Upper lobe of left lung (tissue), 6 donors: Measurements from ENCODE around the gene ZNFX1. TPM values are rescaled to one million over a fixed set of nuclear protein-coding genes. Genes with fewer than 3 reads are reported as not detected.

Experiments
- ATAC-seq, 2 donors: fragments of 200-7000 bp; cut with Tn5 transposase; one replicate each; pipeline ENCODE4 v1.9.1; 2022; ENCODE audit warnings: mild to moderate bottlenecking in 2 of 2, moderate library complexity in 2 of 2; ENCODE audit not compliant: low FRiP score in 2 of 2
- DNase-seq, 2 donors: peaks; one replicate each; pipeline ENCODE4 v3.0.0-alpha.2; 2019 to 2020
- H3K27ac ChIP-seq, 4 donors: fragments of 200-600 bp; sonication (generic); one replicate each; pipeline ENCODE4 v1.5.1; 2016 to 2019
- H3K27me3 ChIP-seq, 4 donors: fragments of 200-600 bp; sonication (generic); one replicate each; pipeline ENCODE4 v1.5.1; 2017 to 2019
- H3K36me3 ChIP-seq, 4 donors: fragments of 200-600 bp; sonication (generic); one replicate each; pipeline ENCODE4 v1.5.1; 2016 to 2019
- H3K4me1 ChIP-seq, 4 donors: fragments of 200-600 bp; sonication (generic); one replicate each; pipeline ENCODE4 v1.5.1; 2018 to 2019
- H3K4me3 ChIP-seq, 4 donors: fragments of 200-600 bp; sonication (generic); one replicate each; pipeline ENCODE4 v1.5.1; 2017 to 2019; ENCODE audit warnings: mild to moderate bottlenecking in 2 of 4, moderate library complexity in 1 of 4
- H3K9me3 ChIP-seq, 4 donors: fragments of 200-600 bp; sonication (generic); one replicate each; pipeline ENCODE4 v1.5.1; 2018 to 2019
- CTCF ChIP-seq, 6 experiments: fragments of 450-650 bp in 4 of 6; fragments of 200-600 bp in 2 of 6; sonication (generic) in 2 of 6; IDR thresholded peaks; one replicate each; pipeline ENCODE4 v1.5.1; 2016 to 2019; ENCODE audit warnings: antibody characterized with exemption in 6 of 6
- EP300 ChIP-seq, 4 donors: sonication (generic); formaldehyde crosslinking; IDR thresholded peaks; one replicate each; pipeline ENCODE4 v1.5.1; 2017; ENCODE audit warnings: antibody characterized with exemption in 4 of 4, control low read depth in 2 of 4
- POLR2A ChIP-seq, 4 donors: fragments of 450-650 bp; IDR thresholded peaks; one replicate each; pipeline ENCODE4 v1.5.1; 2016 to 2017; ENCODE audit warnings: antibody characterized with exemption in 4 of 4, mild to moderate bottlenecking in 2 of 4
- POLR2AphosphoS5 ChIP-seq, 2 donors: sonication (generic); formaldehyde crosslinking; IDR thresholded peaks; one replicate each; pipeline ENCODE4 v1.5.1; 2017; ENCODE audit warnings: antibody characterized with exemption in 2 of 2
- WGBS, 2 donors: methylation state at CpG; one replicate each; pipeline ENCODE4 v1.1.5; 2017 to 2018; 5-methylcytosine and 5-hydroxymethylcytosine counted together
- total RNA-seq, 6 donors: library from RNA; depleted of rRNA in 4 of 6; stranded (reverse); fragments of >200 nt in 4 of 6; gene quantifications; one replicate each; pipeline versions ENCODE4 v1.1.0 to v1.2.1, GENCODE V29; 2016 to 2021
- donor health status: DM: no; HTN: no; CAD: no; lungs with moderate emphysema.
- donor health status: DM: no; HTN: yes; CAD: no; lungs with severe emphysema.

ZNFX1 gene
- total RNA-seq, 6 donors from 2014 or later = 39.3 to 64.6 (median 42.4) TPM

- H3K27ac ChIP-seq = no peak overlapping the region
- H3K27me3 ChIP-seq = no peaks in the 10 kb centered on the region
- H3K36me3 ChIP-seq = peaks cover 19 to 58% (median 46%) of the 10 kb centered on the region in 4 donors
- no peak for DNase-seq
- 84 to 95% methylated on average over 6 of the region's 6 CpGs for WGBS, 2 donors
- no peak overlapping the region for H3K4me3 ChIP-seq
- peaks cover 0 to 19% (median 13%) of the 10 kb centered on the region in 4 donors for H3K4me1 ChIP-seq
- ATAC-seq = no peak
- no peaks in the 10 kb centered on the region for H3K9me3 ChIP-seq
- TF ChIP-seq POLR2AphosphoS5 (IDR thresholded peaks at IDR 0.05) (no peak), EP300 (IDR thresholded peaks at IDR 0.05) (no peak), POLR2A (IDR thresholded peaks at IDR 0.05) (no peak), CTCF (IDR thresholded peaks at IDR 0.05) (no peak)
Measured at GRCh38 chr20:49293122-49293521, 15.3 kb upstream of the ZNFX1 start.

GRCh38 chr20:49292010-49292409, 14.2 kb upstream of the ZNFX1 start:
- 59 to 75% methylated on average over 3 of the region's 3 CpGs for WGBS, 2 donors

GRCh38 chr20:49291200-49291599, 13.3 kb upstream of the ZNFX1 start:
- no peak overlapping the region for H3K4me3 ChIP-seq
- 39 to 91% methylated on average over 1 of the region's 1 CpG for WGBS, 2 donors
- H3K27me3 ChIP-seq = no peaks in the 10 kb centered on the region
- TF ChIP-seq POLR2AphosphoS5 (IDR thresholded peaks at IDR 0.05) = no peak
- TF ChIP-seq CTCF (IDR thresholded peaks at IDR 0.05) = no peak
- H3K36me3 ChIP-seq = peaks cover 34 to 72% (median 60%) of the 10 kb centered on the region in 4 donors
- no peak for ATAC-seq
- H3K9me3 ChIP-seq = peaks cover 9 to 16% (median 13%) of the 10 kb centered on the region in 4 donors
- H3K4me1 ChIP-seq = peaks cover 0 to 25% (median 16%) of the 10 kb centered on the region in 4 donors
- peak overlapping the region in 1 of 4 donors; percentile 3 for H3K27ac ChIP-seq
- DNase-seq = no peak

More at GRCh38 chr20:49292010-49292409, 14.2 kb upstream of the ZNFX1 start:
- no peaks in the 10 kb centered on the region for H3K27me3 ChIP-seq
- H3K4me3 ChIP-seq = no peak overlapping the region
- H3K27ac ChIP-seq = no peak overlapping the region
- H3K9me3 ChIP-seq = peaks cover 3 to 8% (median 6%) of the 10 kb centered on the region in 4 donors
- ATAC-seq (no peak), DNase-seq (no peak)
- peaks cover 26 to 69% (median 53%) of the 10 kb centered on the region in 4 donors for H3K36me3 ChIP-seq
- no peak for TF ChIP-seq POLR2AphosphoS5 (IDR thresholded peaks at IDR 0.05)
- no peak for TF ChIP-seq CTCF (IDR thresholded peaks at IDR 0.05)
- peaks cover 0 to 25% (median 16%) of the 10 kb centered on the region in 4 donors for H3K4me1 ChIP-seq

- TF ChIP-seq CTCF (IDR thresholded peaks at IDR 0.05) = no peak
- TF ChIP-seq EP300 (IDR thresholded peaks at IDR 0.05) = no peak
- peaks cover 36 to 75% (median 63%) of the 10 kb centered on the region in 4 donors for H3K36me3 ChIP-seq
- peaks cover 0 to 26% (median 16%) of the 10 kb centered on the region in 4 donors for H3K4me1 ChIP-seq
- H3K27me3 ChIP-seq = no peaks in the 10 kb centered on the region
- ATAC-seq (no peak), DNase-seq (no peak)
- peak overlapping the region in 1 of 4 donors; percentile 22 for H3K27ac ChIP-seq
- peaks cover 9 to 21% (median 18%) of the 10 kb centered on the region in 4 donors for H3K9me3 ChIP-seq
- 95 to 96% methylated on average over 6 of the region's 6 CpGs for WGBS, 2 donors
- no peak overlapping the region for H3K4me3 ChIP-seq
Measured at GRCh38 chr20:49290608-49291191, 12.8 kb upstream of the ZNFX1 start.
